Adrenal gland (tissue), 5 donors: ENCODE results near the gene COL15A1.

ENCODE experiments used
- POLR2A ChIP-seq, 2 donors: fragments of 450-650 bp; IDR thresholded peaks; one replicate each; pipeline ENCODE4 v1.6.1; 2017; ENCODE audit warnings: antibody characterized with exemption in 2 of 2, mild to moderate bottlenecking in 2 of 2, moderate library complexity in 1 of 2
- TF ChIP-seq, protein P1 (sequence below), 6 experiments: fragments of 450-650 bp in 4 of 6; fragments of 200-600 bp in 2 of 6; sonication (generic) in 1 of 6; IDR thresholded peaks; 1 replicate in 5 of 6; 2 replicates in 1 of 6; pipeline versions ENCODE4 v1.5.1 to v1.8.0; 2016 to 2021; ENCODE audit warnings: antibody characterized with exemption in 6 of 6, mild to moderate bottlenecking in 2 of 6, moderate library complexity in 1 of 6
- donor health status: DM: no; HTN: no; CAD: no.

GRCh38 chr9:98925956-98926355 is 17.8 kb upstream of the COL15A1 start:
- TF ChIP-seq, protein P1, sequence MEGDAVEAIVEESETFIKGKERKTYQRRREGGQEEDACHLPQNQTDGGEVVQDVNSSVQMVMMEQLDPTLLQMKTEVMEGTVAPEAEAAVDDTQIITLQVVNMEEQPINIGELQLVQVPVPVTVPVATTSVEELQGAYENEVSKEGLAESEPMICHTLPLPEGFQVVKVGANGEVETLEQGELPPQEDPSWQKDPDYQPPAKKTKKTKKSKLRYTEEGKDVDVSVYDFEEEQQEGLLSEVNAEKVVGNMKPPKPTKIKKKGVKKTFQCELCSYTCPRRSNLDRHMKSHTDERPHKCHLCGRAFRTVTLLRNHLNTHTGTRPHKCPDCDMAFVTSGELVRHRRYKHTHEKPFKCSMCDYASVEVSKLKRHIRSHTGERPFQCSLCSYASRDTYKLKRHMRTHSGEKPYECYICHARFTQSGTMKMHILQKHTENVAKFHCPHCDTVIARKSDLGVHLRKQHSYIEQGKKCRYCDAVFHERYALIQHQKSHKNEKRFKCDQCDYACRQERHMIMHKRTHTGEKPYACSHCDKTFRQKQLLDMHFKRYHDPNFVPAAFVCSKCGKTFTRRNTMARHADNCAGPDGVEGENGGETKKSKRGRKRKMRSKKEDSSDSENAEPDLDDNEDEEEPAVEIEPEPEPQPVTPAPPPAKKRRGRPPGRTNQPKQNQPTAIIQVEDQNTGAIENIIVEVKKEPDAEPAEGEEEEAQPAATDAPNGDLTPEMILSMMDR (IDR thresholded peaks at IDR 0.05), result no peak
- no peak for TF ChIP-seq POLR2A (IDR thresholded peaks at IDR 0.05)
